ENCODE measurements around the gene TIAM1. TPM values are rescaled to one million over a fixed set of nuclear protein-coding genes. Genes with fewer than 3 reads are reported as not detected.

Gene TIAM1
- total and polyA plus RNA-seq, 2 donors, result 25.8 to 30.5 TPM

DNA sequence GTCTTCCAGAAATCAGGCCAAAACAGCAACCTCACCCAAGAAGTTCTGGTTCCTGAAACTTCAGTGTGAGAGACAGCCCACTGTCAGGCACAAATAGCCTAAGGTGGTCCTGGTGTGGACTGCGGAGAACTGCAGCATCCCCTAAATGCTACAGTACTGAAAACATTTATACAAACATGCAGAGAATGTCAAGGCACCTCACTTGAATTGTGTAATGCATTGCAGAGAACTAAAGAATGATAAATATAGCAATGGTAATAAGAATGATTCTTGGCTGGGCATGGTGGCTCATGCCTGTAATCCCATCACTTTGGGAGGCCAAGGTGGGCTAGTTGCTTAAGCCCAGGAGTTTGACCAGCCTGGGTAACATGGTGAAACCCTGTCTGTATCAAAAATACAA lies 138.6 kb downstream of the TIAM1 start:
- peaks cover 13 to 15% of the 10 kb centered on the region in 2 donors for H3K36me3 ChIP-seq (ENCODE audit: control insufficient read depth in 2 of 2, insufficient read depth in 2 of 2, low read length in 1 of 2)
- no peak overlapping the region for H3K4me3 ChIP-seq (ENCODE audit: low read length in 2 of 2)
- H3K27ac ChIP-seq (ENCODE audit: low read depth in 1 of 2, low read length in 1 of 2), result no peak overlapping the region
- no peaks in the 10 kb centered on the region for H3K4me1 ChIP-seq (ENCODE audit: control insufficient read depth in 2 of 2, insufficient read depth in 2 of 2, low read length in 2 of 2)
- 97% methylated on average over 1 of the region's 1 CpG for WGBS
- H3K27me3 ChIP-seq (ENCODE audit: control insufficient read depth in 2 of 2, insufficient read depth in 1 of 2, low read length in 1 of 2), result no peaks in the 10 kb centered on the region
- DNase-seq (ENCODE audit: low read depth in 6 of 9, low spot score in 9 of 9), result no peak
- H3K9me3 ChIP-seq (ENCODE audit: control insufficient read depth in 2 of 2, insufficient read depth in 1 of 2, low read length in 1 of 2), result no peaks in the 10 kb centered on the region

- peaks cover 8 to 10% of the 10 kb centered on the region in 2 donors for H3K36me3 ChIP-seq (ENCODE audit: control insufficient read depth in 2 of 2, insufficient read depth in 2 of 2, low read length in 1 of 2)
- no peaks in the 10 kb centered on the region for H3K27me3 ChIP-seq (ENCODE audit: control insufficient read depth in 2 of 2, insufficient read depth in 1 of 2, low read length in 1 of 2)
- no peak overlapping the region for H3K4me3 ChIP-seq (ENCODE audit: low read length in 2 of 2)
- WGBS, result 96% methylated on average over 3 of the region's 3 CpGs
- H3K4me1 ChIP-seq (ENCODE audit: control insufficient read depth in 2 of 2, insufficient read depth in 2 of 2, low read length in 2 of 2), result no peaks in the 10 kb centered on the region
- H3K9me3 ChIP-seq (ENCODE audit: control insufficient read depth in 2 of 2, insufficient read depth in 1 of 2, low read length in 1 of 2), result no peaks in the 10 kb centered on the region
- no peak overlapping the region for H3K27ac ChIP-seq (ENCODE audit: low read depth in 1 of 2, low read length in 1 of 2)
- DNase-seq (ENCODE audit: low read depth in 6 of 9, low spot score in 9 of 9), result no peak
Measured at GRCh38 chr21:31204801-31205200, 139.3 kb downstream of the TIAM1 start.

DNA sequence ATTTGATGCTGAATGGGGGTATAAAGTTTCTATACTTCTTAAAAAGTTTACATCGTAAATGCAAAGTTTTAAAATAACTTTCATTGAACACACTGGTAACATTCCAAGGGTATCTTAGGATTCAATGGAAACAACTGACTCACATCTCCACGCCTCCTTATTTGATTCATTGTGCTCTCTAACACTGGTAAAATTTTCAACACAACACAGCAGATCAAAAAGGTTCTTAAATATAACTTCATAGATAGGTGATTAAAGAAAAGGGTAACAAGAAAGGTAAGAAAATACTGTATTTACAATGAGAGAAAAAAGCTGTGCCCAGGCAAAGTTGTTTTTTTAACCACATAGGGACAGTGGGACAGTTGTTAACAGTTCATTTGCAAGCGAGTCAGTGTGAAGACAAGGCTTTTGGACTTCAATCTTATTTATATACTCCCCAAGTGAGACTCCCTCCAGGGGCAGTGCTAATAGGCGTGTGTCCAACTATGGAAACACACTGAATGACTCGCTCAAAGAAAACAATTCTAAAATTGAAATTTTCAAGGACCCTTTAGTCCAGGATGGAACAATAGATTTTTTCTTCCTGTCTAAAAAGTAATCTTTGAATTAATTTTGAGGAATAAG lies 140.5 kb downstream of the TIAM1 start:
- Histone ChIP-seq H3K27ac (ENCODE audit: low read depth in 1 of 2, low read length in 1 of 2) (no peak overlapping the region), H3K27me3 (ENCODE audit: control insufficient read depth in 2 of 2, insufficient read depth in 1 of 2, low read length in 1 of 2) (no peaks in the 10 kb centered on the region), H3K36me3 (ENCODE audit: control insufficient read depth in 2 of 2, insufficient read depth in 2 of 2, low read length in 1 of 2) (no peaks in the 10 kb centered on the region), H3K9me3 (ENCODE audit: control insufficient read depth in 2 of 2, insufficient read depth in 1 of 2, low read length in 1 of 2) (no peaks in the 10 kb centered on the region), H3K4me1 (ENCODE audit: control insufficient read depth in 2 of 2, insufficient read depth in 2 of 2, low read length in 2 of 2) (peaks cover 0 to 4% of the 10 kb centered on the region in 2 donors), H3K4me3 (ENCODE audit: low read length in 2 of 2) (no peak overlapping the region)
- WGBS, result 95% methylated on average over 5 of the region's 5 CpGs
- DNase-seq (ENCODE audit: low read depth in 6 of 9, low spot score in 9 of 9), result no peak

DNA sequence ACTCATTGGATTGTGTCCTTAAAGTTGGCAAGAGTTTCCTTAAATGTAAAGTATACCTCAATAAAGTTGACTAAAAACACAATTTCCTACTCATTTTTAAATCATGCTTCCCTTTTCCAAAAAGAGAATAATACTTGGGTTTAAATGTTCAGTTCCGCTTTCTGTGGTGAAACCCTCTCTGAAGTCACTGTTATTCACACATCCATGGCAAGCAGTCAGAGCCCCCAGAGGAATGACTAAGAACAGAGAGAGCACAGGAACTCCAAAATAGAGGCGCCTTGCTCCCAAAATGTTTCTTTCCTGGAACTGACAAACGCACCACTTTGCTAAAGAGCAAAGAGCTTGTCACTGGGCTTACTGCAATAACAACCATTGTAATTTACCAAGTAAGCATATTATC lies 142.5 kb downstream of the TIAM1 start:
- Histone ChIP-seq H3K27ac (ENCODE audit: low read depth in 1 of 2, low read length in 1 of 2) (peak overlapping the region in 1 of 2 donors; percentile 27), H3K36me3 (ENCODE audit: control insufficient read depth in 2 of 2, insufficient read depth in 2 of 2, low read length in 1 of 2) (no peaks in the 10 kb centered on the region), H3K27me3 (ENCODE audit: control insufficient read depth in 2 of 2, insufficient read depth in 1 of 2, low read length in 1 of 2) (no peaks in the 10 kb centered on the region), H3K4me3 (ENCODE audit: low read length in 2 of 2) (no peak overlapping the region), H3K9me3 (ENCODE audit: control insufficient read depth in 2 of 2, insufficient read depth in 1 of 2, low read length in 1 of 2) (no peaks in the 10 kb centered on the region), H3K4me1 (ENCODE audit: control insufficient read depth in 2 of 2, insufficient read depth in 2 of 2, low read length in 2 of 2) (peaks cover 0 to 4% of the 10 kb centered on the region in 2 donors)
- no peak for DNase-seq (ENCODE audit: low read depth in 6 of 9, low spot score in 9 of 9)
- 49% methylated on average over 3 of the region's 3 CpGs for WGBS

DNA sequence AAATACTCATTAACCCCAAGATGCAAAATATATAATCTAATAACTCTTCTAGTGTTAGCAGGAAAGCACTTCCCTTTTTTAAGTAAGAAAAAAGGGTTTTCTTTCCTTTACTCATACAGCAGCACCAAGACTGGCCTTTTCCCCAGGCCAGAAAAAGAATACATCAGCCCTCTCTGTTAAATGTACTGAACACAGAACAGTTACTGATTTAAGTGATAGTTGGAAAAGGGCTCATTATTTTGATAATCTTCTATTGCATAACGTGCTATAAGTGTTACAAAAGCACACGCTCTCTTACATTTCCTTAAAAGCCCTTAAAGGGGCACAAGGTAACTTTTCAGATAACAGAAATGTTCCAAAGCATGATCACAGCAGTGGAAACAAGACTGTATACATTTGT lies 142.9 kb downstream of the TIAM1 start:
- Histone ChIP-seq H3K27ac (ENCODE audit: low read depth in 1 of 2, low read length in 1 of 2) (peak overlapping the region in 1 of 2 donors; percentile 27), H3K9me3 (ENCODE audit: control insufficient read depth in 2 of 2, insufficient read depth in 1 of 2, low read length in 1 of 2) (no peaks in the 10 kb centered on the region), H3K36me3 (ENCODE audit: control insufficient read depth in 2 of 2, insufficient read depth in 2 of 2, low read length in 1 of 2) (no peaks in the 10 kb centered on the region), H3K27me3 (ENCODE audit: control insufficient read depth in 2 of 2, insufficient read depth in 1 of 2, low read length in 1 of 2) (no peaks in the 10 kb centered on the region), H3K4me1 (ENCODE audit: control insufficient read depth in 2 of 2, insufficient read depth in 2 of 2, low read length in 2 of 2) (peaks cover 0 to 4% of the 10 kb centered on the region in 2 donors), H3K4me3 (ENCODE audit: low read length in 2 of 2) (no peak overlapping the region)
- WGBS, result 54% methylated on average over 2 of the region's 2 CpGs
- DNase-seq (ENCODE audit: low read depth in 6 of 9, low spot score in 9 of 9), result no peak

GRCh38 chr21:31198575-31198974 lies 145.5 kb downstream of the TIAM1 start:
- Histone ChIP-seq H3K27me3 (ENCODE audit: control insufficient read depth in 2 of 2, insufficient read depth in 1 of 2, low read length in 1 of 2) (no peaks in the 10 kb centered on the region), H3K4me3 (ENCODE audit: low read length in 2 of 2) (no peak overlapping the region), H3K9me3 (ENCODE audit: control insufficient read depth in 2 of 2, insufficient read depth in 1 of 2, low read length in 1 of 2) (no peaks in the 10 kb centered on the region), H3K4me1 (ENCODE audit: control insufficient read depth in 2 of 2, insufficient read depth in 2 of 2, low read length in 2 of 2) (peaks cover 0 to 4% of the 10 kb centered on the region in 2 donors), H3K36me3 (ENCODE audit: control insufficient read depth in 2 of 2, insufficient read depth in 2 of 2, low read length in 1 of 2) (peaks cover 0 to 10% of the 10 kb centered on the region in 2 donors), H3K27ac (ENCODE audit: low read depth in 1 of 2, low read length in 1 of 2) (no peak overlapping the region)
- peak in 4 of 9 donors; percentile 50 to 83 (median 71) for DNase-seq (ENCODE audit: low read depth in 6 of 9, low spot score in 9 of 9)
- 78% methylated on average over 4 of the region's 4 CpGs for WGBS

GRCh38 chr21:31196724-31197123 lies 147.3 kb downstream of the TIAM1 start:
- no peak for DNase-seq (ENCODE audit: low read depth in 6 of 9, low spot score in 9 of 9)
- no peak overlapping the region for H3K27ac ChIP-seq (ENCODE audit: low read depth in 1 of 2, low read length in 1 of 2)
- no peaks in the 10 kb centered on the region for H3K9me3 ChIP-seq (ENCODE audit: control insufficient read depth in 2 of 2, insufficient read depth in 1 of 2, low read length in 1 of 2)
- peaks cover 4 to 14% of the 10 kb centered on the region in 2 donors for H3K36me3 ChIP-seq (ENCODE audit: control insufficient read depth in 2 of 2, insufficient read depth in 2 of 2, low read length in 1 of 2)
- H3K4me1 ChIP-seq (ENCODE audit: control insufficient read depth in 2 of 2, insufficient read depth in 2 of 2, low read length in 2 of 2), result peaks cover 0 to 4% of the 10 kb centered on the region in 2 donors
- H3K4me3 ChIP-seq (ENCODE audit: low read length in 2 of 2), result no peak overlapping the region
- no peaks in the 10 kb centered on the region for H3K27me3 ChIP-seq (ENCODE audit: control insufficient read depth in 2 of 2, insufficient read depth in 1 of 2, low read length in 1 of 2)
- 98% methylated on average over 2 of the region's 2 CpGs for WGBS

- Histone ChIP-seq H3K36me3 (ENCODE audit: control insufficient read depth in 2 of 2, insufficient read depth in 2 of 2, low read length in 1 of 2) (peaks cover 8 to 14% of the 10 kb centered on the region in 2 donors), H3K27me3 (ENCODE audit: control insufficient read depth in 2 of 2, insufficient read depth in 1 of 2, low read length in 1 of 2) (no peaks in the 10 kb centered on the region), H3K9me3 (ENCODE audit: control insufficient read depth in 2 of 2, insufficient read depth in 1 of 2, low read length in 1 of 2) (no peaks in the 10 kb centered on the region), H3K27ac (ENCODE audit: low read depth in 1 of 2, low read length in 1 of 2) (no peak overlapping the region), H3K4me3 (ENCODE audit: low read length in 2 of 2) (no peak overlapping the region), H3K4me1 (ENCODE audit: control insufficient read depth in 2 of 2, insufficient read depth in 2 of 2, low read length in 2 of 2) (peaks cover 0 to 4% of the 10 kb centered on the region in 2 donors)
- no peak for DNase-seq (ENCODE audit: low read depth in 6 of 9, low spot score in 9 of 9)
- WGBS, result 95% methylated on average over 5 of the region's 5 CpGs
Measured at GRCh38 chr21:31195334-31196015, 148.6 kb downstream of the TIAM1 start.

GRCh38 chr21:31194510-31195293 lies 149.4 kb downstream of the TIAM1 start:
- DNase-seq (ENCODE audit: low read depth in 6 of 9, low spot score in 9 of 9), result no peak
- no peaks in the 10 kb centered on the region for H3K9me3 ChIP-seq (ENCODE audit: control insufficient read depth in 2 of 2, insufficient read depth in 1 of 2, low read length in 1 of 2)
- peaks cover 0 to 4% of the 10 kb centered on the region in 2 donors for H3K4me1 ChIP-seq (ENCODE audit: control insufficient read depth in 2 of 2, insufficient read depth in 2 of 2, low read length in 2 of 2)
- no peaks in the 10 kb centered on the region for H3K27me3 ChIP-seq (ENCODE audit: control insufficient read depth in 2 of 2, insufficient read depth in 1 of 2, low read length in 1 of 2)
- H3K27ac ChIP-seq (ENCODE audit: low read depth in 1 of 2, low read length in 1 of 2), result no peak overlapping the region
- 96% methylated on average over 5 of the region's 5 CpGs for WGBS
- no peak overlapping the region for H3K4me3 ChIP-seq (ENCODE audit: low read length in 2 of 2)
- peaks cover 8 to 14% of the 10 kb centered on the region in 2 donors for H3K36me3 ChIP-seq (ENCODE audit: control insufficient read depth in 2 of 2, insufficient read depth in 2 of 2, low read length in 1 of 2)

Data from thymus (tissue), 11 donors.